ENCODE data around the gene AMZ1. TPM values are rescaled to one million over a fixed set of nuclear protein-coding genes. Genes with fewer than 3 reads are reported as not detected.

AMZ1 gene
- total RNA-seq, 1 donor from 2014 or later = 0.05 TPM

DNA sequence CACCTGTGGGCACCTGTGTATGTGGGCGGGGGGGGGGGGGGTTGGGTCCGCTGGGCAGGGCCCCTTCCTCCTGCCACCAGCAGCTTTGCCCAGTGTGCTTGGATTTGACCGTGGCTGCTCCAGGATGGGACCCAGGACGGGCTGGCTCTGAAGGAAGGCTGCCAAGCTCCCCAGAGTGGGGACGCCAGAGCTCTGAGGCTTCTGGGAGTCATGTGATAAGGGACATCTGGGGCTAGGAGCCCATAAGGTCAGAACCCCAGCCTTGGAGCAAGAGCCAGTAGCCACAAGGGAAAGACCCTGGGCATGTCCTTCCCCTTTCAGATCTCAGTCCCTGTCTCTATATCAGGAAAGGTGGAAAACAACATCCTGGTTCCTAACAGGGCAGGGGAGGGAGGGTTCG lies 21.8 kb upstream of the AMZ1 start:
- H3K4me1 Mint-ChIP-seq (ENCODE audit: unreplicated experiment) = peaks cover 10% of the 10 kb centered on the region
- H3K27ac Mint-ChIP-seq (ENCODE audit: unreplicated experiment) = no peak overlapping the region
- DNase-seq (ENCODE audit: low spot score) = no peak
- H3K27me3 Mint-ChIP-seq (ENCODE audit: unreplicated experiment) = peaks cover 31% of the 10 kb centered on the region
- H3K36me3 Mint-ChIP-seq (ENCODE audit: low read depth, unreplicated experiment) = peaks cover 9% of the 10 kb centered on the region
- TF ChIP-seq, protein P1, sequence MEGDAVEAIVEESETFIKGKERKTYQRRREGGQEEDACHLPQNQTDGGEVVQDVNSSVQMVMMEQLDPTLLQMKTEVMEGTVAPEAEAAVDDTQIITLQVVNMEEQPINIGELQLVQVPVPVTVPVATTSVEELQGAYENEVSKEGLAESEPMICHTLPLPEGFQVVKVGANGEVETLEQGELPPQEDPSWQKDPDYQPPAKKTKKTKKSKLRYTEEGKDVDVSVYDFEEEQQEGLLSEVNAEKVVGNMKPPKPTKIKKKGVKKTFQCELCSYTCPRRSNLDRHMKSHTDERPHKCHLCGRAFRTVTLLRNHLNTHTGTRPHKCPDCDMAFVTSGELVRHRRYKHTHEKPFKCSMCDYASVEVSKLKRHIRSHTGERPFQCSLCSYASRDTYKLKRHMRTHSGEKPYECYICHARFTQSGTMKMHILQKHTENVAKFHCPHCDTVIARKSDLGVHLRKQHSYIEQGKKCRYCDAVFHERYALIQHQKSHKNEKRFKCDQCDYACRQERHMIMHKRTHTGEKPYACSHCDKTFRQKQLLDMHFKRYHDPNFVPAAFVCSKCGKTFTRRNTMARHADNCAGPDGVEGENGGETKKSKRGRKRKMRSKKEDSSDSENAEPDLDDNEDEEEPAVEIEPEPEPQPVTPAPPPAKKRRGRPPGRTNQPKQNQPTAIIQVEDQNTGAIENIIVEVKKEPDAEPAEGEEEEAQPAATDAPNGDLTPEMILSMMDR (IDR thresholded peaks at IDR 0.05; ENCODE audit: unreplicated experiment) = no peak
- no peak overlapping the region for H3K4me3 Mint-ChIP-seq (ENCODE audit: unreplicated experiment)
- no peaks in the 10 kb centered on the region for H3K9me3 Mint-ChIP-seq (ENCODE audit: unreplicated experiment)

DNA sequence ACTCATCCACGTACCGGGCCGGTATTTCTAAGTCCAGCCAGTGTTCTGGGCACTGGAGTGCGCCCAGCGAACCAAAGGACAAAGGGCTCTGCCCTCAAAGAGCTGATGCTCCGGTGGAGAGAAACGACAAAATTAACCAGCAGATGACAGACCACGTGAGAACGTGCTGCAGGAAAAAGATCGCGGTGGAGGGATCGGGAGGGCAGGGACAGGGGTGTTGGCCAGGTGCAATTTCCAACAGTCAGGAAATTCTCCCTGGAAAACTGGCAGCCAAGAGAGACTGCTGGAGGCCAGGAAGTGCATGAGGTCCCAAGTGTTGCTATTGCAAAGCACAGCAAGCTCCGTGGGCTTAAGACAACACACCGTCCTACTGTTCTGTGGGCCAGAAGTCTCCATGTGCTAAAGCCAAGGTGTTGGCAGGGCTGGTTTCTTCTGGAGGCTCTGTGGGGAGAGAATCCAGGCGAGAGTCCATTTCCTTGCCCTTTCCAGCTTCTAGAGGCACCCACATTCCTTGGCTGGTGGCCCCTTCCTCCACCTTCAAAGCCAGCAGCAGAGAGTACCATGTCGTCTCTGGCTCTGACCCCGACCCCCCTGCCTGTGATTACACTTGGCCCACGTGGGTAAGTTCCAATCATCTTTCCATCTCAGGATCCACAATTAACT lies 21.3 kb upstream of the AMZ1 start:
- no peak for DNase-seq (ENCODE audit: low spot score)
- peaks cover 9% of the 10 kb centered on the region for H3K36me3 Mint-ChIP-seq (ENCODE audit: low read depth, unreplicated experiment)
- H3K4me3 Mint-ChIP-seq (ENCODE audit: unreplicated experiment) = no peak overlapping the region
- H3K27ac Mint-ChIP-seq (ENCODE audit: unreplicated experiment) = no peak overlapping the region
- H3K4me1 Mint-ChIP-seq (ENCODE audit: unreplicated experiment) = peaks cover 10% of the 10 kb centered on the region
- H3K27me3 Mint-ChIP-seq (ENCODE audit: unreplicated experiment) = peaks cover 31% of the 10 kb centered on the region
- TF ChIP-seq, protein P1 (IDR thresholded peaks at IDR 0.05; ENCODE audit: unreplicated experiment) = no peak
- no peaks in the 10 kb centered on the region for H3K9me3 Mint-ChIP-seq (ENCODE audit: unreplicated experiment)

DNA sequence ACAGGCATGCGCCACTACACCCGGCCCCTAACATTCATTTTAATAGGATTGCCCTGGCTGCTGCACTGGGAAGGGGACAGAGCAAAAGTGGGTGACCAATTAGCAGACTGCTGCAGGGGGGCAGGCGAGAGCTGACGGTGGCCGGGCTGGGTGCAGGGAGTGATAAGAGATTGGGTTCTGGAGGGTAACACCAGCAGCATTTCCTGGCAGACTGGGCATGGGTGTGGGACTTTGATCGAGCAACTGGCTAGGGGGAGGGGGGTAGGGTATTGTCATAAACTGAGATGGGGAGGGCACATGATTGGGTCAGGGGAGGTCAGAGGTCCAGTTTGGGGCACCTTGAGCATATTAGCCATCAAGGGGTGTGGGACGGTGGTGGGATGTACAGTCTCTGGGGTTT lies 20.2 kb upstream of the AMZ1 start:
- peaks cover 28% of the 10 kb centered on the region for H3K27me3 Mint-ChIP-seq (ENCODE audit: unreplicated experiment)
- no peaks in the 10 kb centered on the region for H3K9me3 Mint-ChIP-seq (ENCODE audit: unreplicated experiment)
- H3K4me3 Mint-ChIP-seq (ENCODE audit: unreplicated experiment) = no peak overlapping the region
- TF ChIP-seq, protein P1 (IDR thresholded peaks at IDR 0.05; ENCODE audit: unreplicated experiment) = no peak
- H3K36me3 Mint-ChIP-seq (ENCODE audit: low read depth, unreplicated experiment) = peaks cover 9% of the 10 kb centered on the region
- H3K4me1 Mint-ChIP-seq (ENCODE audit: unreplicated experiment) = peaks cover 10% of the 10 kb centered on the region
- H3K27ac Mint-ChIP-seq (ENCODE audit: unreplicated experiment) = no peak overlapping the region
- no peak for DNase-seq (ENCODE audit: low spot score)

DNA sequence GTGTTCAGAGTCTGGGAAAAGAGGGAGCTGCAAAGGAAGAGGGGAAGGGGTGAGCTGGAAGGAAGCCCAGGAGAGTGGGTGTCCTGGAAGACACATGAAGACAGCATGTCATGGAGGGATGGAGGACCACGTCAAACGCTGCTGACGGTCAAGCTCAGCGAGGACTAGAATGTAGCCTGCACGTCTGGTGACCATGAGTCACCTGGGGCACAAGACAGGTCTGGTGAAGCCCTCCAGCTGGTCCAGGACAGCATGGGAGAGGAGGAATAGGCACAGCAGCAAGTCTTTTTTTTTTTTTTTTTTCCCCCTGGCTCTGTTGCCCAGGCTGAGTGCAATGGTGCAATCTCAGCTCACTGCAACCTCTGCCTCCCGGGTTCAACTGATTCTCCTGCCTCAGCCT lies 19.6 kb upstream of the AMZ1 start:
- Mint-ChIP-seq H3K27ac (ENCODE audit: unreplicated experiment) (no peak overlapping the region), H3K36me3 (ENCODE audit: low read depth, unreplicated experiment) (peaks cover 9% of the 10 kb centered on the region), H3K27me3 (ENCODE audit: unreplicated experiment) (peaks cover 28% of the 10 kb centered on the region), H3K9me3 (ENCODE audit: unreplicated experiment) (no peaks in the 10 kb centered on the region), H3K4me3 (ENCODE audit: unreplicated experiment) (no peak overlapping the region), H3K4me1 (ENCODE audit: unreplicated experiment) (peaks cover 10% of the 10 kb centered on the region)
- no peak for DNase-seq (ENCODE audit: low spot score)
- TF ChIP-seq, protein P1 (IDR thresholded peaks at IDR 0.05; ENCODE audit: unreplicated experiment) = no peak

DNA sequence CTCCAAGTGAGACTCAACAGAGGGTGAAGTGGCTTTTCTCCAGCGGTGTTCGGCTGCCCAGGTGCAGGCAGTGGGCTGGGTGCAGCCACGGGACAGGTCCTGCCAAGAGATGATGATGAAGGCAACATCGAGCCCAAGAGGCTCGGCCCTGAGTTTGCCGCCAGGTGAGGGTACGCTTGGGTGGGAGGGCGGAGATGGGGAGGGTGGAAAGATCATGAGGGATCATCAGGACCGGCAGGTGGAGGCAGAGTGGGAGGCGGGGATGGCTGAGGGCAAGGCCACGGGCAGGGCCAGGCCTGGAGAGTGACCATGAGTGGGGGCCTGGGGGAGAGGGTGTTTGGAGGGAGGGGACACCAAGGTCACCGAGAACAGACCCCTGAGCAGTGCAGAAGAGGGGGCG lies 17.8 kb upstream of the AMZ1 start:
- Mint-ChIP-seq H3K27ac (ENCODE audit: unreplicated experiment) (no peak overlapping the region), H3K9me3 (ENCODE audit: unreplicated experiment) (no peaks in the 10 kb centered on the region), H3K4me3 (ENCODE audit: unreplicated experiment) (no peak overlapping the region), H3K36me3 (ENCODE audit: low read depth, unreplicated experiment) (peaks cover 9% of the 10 kb centered on the region), H3K4me1 (ENCODE audit: unreplicated experiment) (peaks cover 8% of the 10 kb centered on the region), H3K27me3 (ENCODE audit: unreplicated experiment) (peaks cover 22% of the 10 kb centered on the region)
- TF ChIP-seq, protein P1 (IDR thresholded peaks at IDR 0.05; ENCODE audit: unreplicated experiment) = no peak
- no peak for DNase-seq (ENCODE audit: low spot score)

Data from endothelial cell (in vitro differentiated cells).